HepG2 (cell line): ENCODE results near the gene TBC1D22A. TPM values are rescaled to one million over a fixed set of nuclear protein-coding genes. Genes with fewer than 3 reads are reported as not detected.
A peak's percentile ranks its signal among the peaks of the same experiment; 100 is the strongest.

ENCODE experiments used
- ATAC-seq: fragments of 200-7000 bp; cut with Tn5 transposase; 3 replicates; pipeline ENCODE4 v1.9.1; 2020; ENCODE audit warnings: mild to moderate bottlenecking, moderate library complexity
- BruUV-seq: library from RNA; stranded (reverse); fragments of 400-500 nt; replicated peaks from 2 replicates; lab custom pipeline; 2021; lab: Mats Ljungman, UMichigan
- CTCF ChIA-PET: fragments of 300-600 bp; formaldehyde crosslinking; extraction: SDS; loops from one replicate; lab custom pipeline; 2021; ENCODE audit warnings: low total read pairs, inconsistent platforms, low intra/inter-chr PET ratio; lab: Yijun Ruan, JAX
- POLR2A ChIA-PET: fragments of 350-600 bp; sonication (Branson Sonifier 250); formaldehyde crosslinking; loops from one replicate; lab custom pipeline; 2020; ENCODE audit warnings: antibody characterized with exemption, inconsistent platforms; lab: Yijun Ruan, JAX
- DNase-seq: peaks from one replicate; pipeline ENCODE4 v3.0.0-alpha.2; 2015; ENCODE audit warnings: low spot score
- FAIRE-seq: peaks from 3 replicates; lab custom pipeline; 2011; peaks lifted over from hg19 to GRCh38; lab: Jason Lieb, UNC
- H2AFZ ChIP-seq: one replicate; pipeline ENCODE4 v1.6.1; 2011; ENCODE audit warnings: low read length, inconsistent platforms
- H3K27ac ChIP-seq: fragments of 300-600 bp; 3 replicates; pipeline ENCODE4 v1.8.0; 2011; ENCODE audit warnings: mixed run types, mild to moderate bottlenecking, mixed read lengths, low read length, inconsistent platforms; ENCODE audit not compliant: insufficient read depth; ENCODE audit errors: extremely low read length
- H3K27me3 ChIP-seq, 2 experiments: fragments of 200-600 bp in 1 of 2; 2 replicates in 1 of 2; 3 replicates in 1 of 2; pipeline versions ENCODE4 v1.6.0 to v1.8.0; 2011; ENCODE audit warnings: low read length in 2 of 2, mild to moderate bottlenecking in 2 of 2, moderate library complexity in 2 of 2, inconsistent platforms in 1 of 2; ENCODE audit not compliant: insufficient read depth in 2 of 2, control insufficient read depth in 1 of 2
- H3K36me3 ChIP-seq, 2 experiments: fragments of 200-600 bp in 1 of 2; replicated peaks in 1 of 2; 2 replicates in 1 of 2; 3 replicates in 1 of 2; pipeline versions ENCODE4 v1.5.1 to v1.8.0; 2011; ENCODE audit warnings: low read length in 2 of 2, inconsistent platforms in 1 of 2; ENCODE audit not compliant: insufficient read depth in 2 of 2, control insufficient read depth in 1 of 2
- H3K4me1 ChIP-seq: 2 replicates; pipeline ENCODE4 v1.5.1; 2012; ENCODE audit warnings: low read length, inconsistent platforms; ENCODE audit not compliant: insufficient read depth
- H3K4me2 ChIP-seq: 2 replicates; pipeline ENCODE4 v1.6.0; 2011; ENCODE audit warnings: low read depth, low read length, inconsistent platforms
- H3K4me3 ChIP-seq, 3 experiments: fragments of 200-600 bp in 1 of 3; sonication (generic), shearing (Covaris generic) in 1 of 3; replicated peaks in 1 of 3; 2 replicates each; pipeline ENCODE4 v1.5.1; 2011 to 2016; ENCODE audit warnings: low read length in 3 of 3, inconsistent platforms in 2 of 3, low read depth in 2 of 3, mild to moderate bottlenecking in 2 of 3, control low read depth in 1 of 3, mixed read lengths in 1 of 3; ENCODE audit not compliant: insufficient read depth in 1 of 3
- H3K79me2 ChIP-seq: one replicate; pipeline ENCODE4 v1.6.1; 2011; ENCODE audit warnings: low read length, inconsistent platforms; ENCODE audit not compliant: insufficient read depth
- H3K9ac ChIP-seq: 2 replicates; pipeline ENCODE4 v1.6.0; 2011; ENCODE audit warnings: mild to moderate bottlenecking, low read depth, low read length, inconsistent platforms; ENCODE audit not compliant: insufficient read depth
- H3K9me3 ChIP-seq: 2 replicates; pipeline ENCODE4 v1.5.1; 2012; ENCODE audit warnings: mild to moderate bottlenecking, low read length
- H4K20me1 ChIP-seq: 2 replicates; pipeline ENCODE4 v1.6.0; 2011; ENCODE audit warnings: inconsistent platforms, mild to moderate bottlenecking, low read length, moderate library complexity; ENCODE audit not compliant: insufficient read depth
- CCAR2 ChIP-seq: fragments of 200-400 bp; formaldehyde crosslinking; optimal IDR thresholded peaks from 2 replicates; pipeline ENCODE3; 2018; ENCODE audit warnings: low read depth, mild to moderate bottlenecking, low read length, moderate library complexity
- HMG20A ChIP-seq: IDR thresholded peaks from 2 replicates; pipeline ENCODE4 v1.6.1; 2016; ENCODE audit warnings: borderline replicate concordance
- MXD4 ChIP-seq: IDR thresholded peaks from 2 replicates; pipeline ENCODE4 v1.6.1; 2016; ENCODE audit warnings: mild to moderate bottlenecking, missing biosample characterization, missing genetic modification reagents
- MXI1 ChIP-seq: IDR thresholded peaks from 3 replicates; pipeline ENCODE4 v1.6.1; 2012; ENCODE audit warnings: low read depth, low read length, inconsistent platforms, borderline replicate concordance
- NBN ChIP-seq: fragments of 450-650 bp; conservative IDR thresholded peaks from 2 replicates; pipeline ENCODE4 v1.6.1; 2017
- NCOR1 ChIP-seq: fragments of 200-600 bp; sonication (generic); IDR thresholded peaks from 2 replicates; pipeline ENCODE4 v1.7.0; 2017; ENCODE audit warnings: antibody characterized with exemption, low read length, borderline replicate concordance
- PHB2 ChIP-seq: fragments of 450-650 bp; IDR thresholded peaks from 2 replicates; pipeline ENCODE4 v1.6.1; 2018; ENCODE audit not compliant: partially characterized antibody
- PLRG1 ChIP-seq: fragments of 450-650 bp; conservative IDR thresholded peaks from 2 replicates; pipeline ENCODE4 v1.6.1; 2016
- SNRNP70 ChIP-seq: fragments of 200-400 bp; formaldehyde crosslinking; IDR thresholded peaks from 2 replicates; pipeline ENCODE4 v1.6.1; 2017; ENCODE audit warnings: mild to moderate bottlenecking, low read depth, low read length, moderate library complexity
- SP1 ChIP-seq, 2 experiments: fragments of 450-650 bp in 1 of 2; sonication (generic) in 1 of 2; formaldehyde crosslinking in 1 of 2; IDR thresholded peaks; 2 replicates each; pipeline versions ENCODE4 v1.4.0 to v1.6.1; 2016 to 2020; ENCODE audit warnings: missing genetic modification reagents in 1 of 2
- TRIM22 ChIP-seq: fragments of 450-650 bp; IDR thresholded peaks from 2 replicates; pipeline ENCODE4 v1.6.1; 2017
- ZNF33B ChIP-seq: sonication (generic); formaldehyde crosslinking; IDR thresholded peaks from 2 replicates; pipeline ENCODE4 v1.5.1; 2020; ENCODE audit warnings: mild to moderate bottlenecking, missing genetic modification reagents
- ZNF34 ChIP-seq: sonication (generic); formaldehyde crosslinking; IDR thresholded peaks from 2 replicates; pipeline ENCODE4 v1.4.0; 2020; ENCODE audit warnings: mild to moderate bottlenecking, missing genetic modification reagents, borderline replicate concordance
- ZNF432 ChIP-seq: sonication (generic); formaldehyde crosslinking; IDR thresholded peaks from 2 replicates; pipeline ENCODE4 v1.5.0; 2020; ENCODE audit warnings: missing genetic modification reagents, mild to moderate bottlenecking, borderline replicate concordance
- ZNF549 ChIP-seq: sonication (generic); formaldehyde crosslinking; IDR thresholded peaks from 2 replicates; pipeline ENCODE4 v1.5.0; 2020; ENCODE audit warnings: missing genetic modification reagents
- ZNF775 ChIP-seq: sonication (generic); formaldehyde crosslinking; IDR thresholded peaks from 2 replicates; pipeline ENCODE4 v1.4.0; 2020; ENCODE audit warnings: missing genetic modification reagents, mild to moderate bottlenecking, moderate library complexity, borderline replicate concordance
- ZSCAN12 ChIP-seq: sonication (generic); formaldehyde crosslinking; IDR thresholded peaks from 2 replicates; pipeline ENCODE4 v1.9.0; 2021; ENCODE audit warnings: mild to moderate bottlenecking, missing genetic modification reagents
- WGBS: methylation state at CpG from one replicate; pipeline ENCODE4 v1.1.6; 2017; ENCODE audit warnings: low lambda C conversion rate; 5-methylcytosine and 5-hydroxymethylcytosine counted together
- in situ Hi-C: cut with HindIII; loops from 2 replicates; pipeline ENCODE4 v1.10.0; 2017; ENCODE audit warnings: low pct_unique_long_range_greater_than_20kb; ENCODE audit not compliant: extremely low pct_ligation_motif_present
- intact Hi-C: fragments of 100-400 bp; cut with micrococcal nuclease; formaldehyde crosslinking; loops from one replicate; pipeline ENCODE4 v1.10.0; 2022; ENCODE audit not compliant: unreplicated experiment
- polyA plus RNA-seq, 8 experiments: library from polyadenylated mRNA; depleted of rRNA in 3 of 8; stranded (reverse) in 7 of 8; unstranded in 1 of 8; fragments of >200 nt; fragmentation: Illumina TruSeq in 4 of 8; extraction: Trizol in 4 of 8; gene quantifications; 2 replicates each; pipeline versions ENCODE4 v1.2.1 to v1.2.3, GENCODE V29; 2011 to 2016; ENCODE audit warnings: low read depth in 4 of 8, missing spikeins in 1 of 8, mixed read lengths in 1 of 8; ENCODE audit not compliant: insufficient read depth in 1 of 8
- total RNA-seq, 5 experiments: library from RNA; depleted of rRNA; stranded (reverse); fragments of >200 nt; fragmentation: Illumina TruSeq; extraction: Trizol; gene quantifications; 2 replicates each; pipeline ENCODE4 v1.2.3, GENCODE V29; 2016; ENCODE audit warnings: low read depth in 1 of 5
- TF ChIP-seq, protein P1 (sequence below): sonication (generic); formaldehyde crosslinking; IDR thresholded peaks from 2 replicates; pipeline ENCODE4 v1.8.0; 2022; ENCODE audit warnings: mild to moderate bottlenecking, missing genetic modification reagents, borderline replicate concordance
- TF ChIP-seq, protein P2 (sequence below): IDR thresholded peaks from 2 replicates; pipeline ENCODE4 v1.6.1; 2016; ENCODE audit warnings: missing compliant biosample characterization, missing genetic modification reagents, borderline replicate concordance
- TF ChIP-seq, protein P3 (sequence below): sonication (generic); formaldehyde crosslinking; IDR thresholded peaks from 2 replicates; pipeline ENCODE4 v1.9.0; 2022; ENCODE audit warnings: low read depth, missing genetic modification reagents

Gene TBC1D22A
- total and polyA plus RNA-seq, 2 of the 13 experiments (the other 11 are each of a cell fraction or from before 2014, with no cell fraction given), result 17.3 to 18.0 TPM

DNA sequence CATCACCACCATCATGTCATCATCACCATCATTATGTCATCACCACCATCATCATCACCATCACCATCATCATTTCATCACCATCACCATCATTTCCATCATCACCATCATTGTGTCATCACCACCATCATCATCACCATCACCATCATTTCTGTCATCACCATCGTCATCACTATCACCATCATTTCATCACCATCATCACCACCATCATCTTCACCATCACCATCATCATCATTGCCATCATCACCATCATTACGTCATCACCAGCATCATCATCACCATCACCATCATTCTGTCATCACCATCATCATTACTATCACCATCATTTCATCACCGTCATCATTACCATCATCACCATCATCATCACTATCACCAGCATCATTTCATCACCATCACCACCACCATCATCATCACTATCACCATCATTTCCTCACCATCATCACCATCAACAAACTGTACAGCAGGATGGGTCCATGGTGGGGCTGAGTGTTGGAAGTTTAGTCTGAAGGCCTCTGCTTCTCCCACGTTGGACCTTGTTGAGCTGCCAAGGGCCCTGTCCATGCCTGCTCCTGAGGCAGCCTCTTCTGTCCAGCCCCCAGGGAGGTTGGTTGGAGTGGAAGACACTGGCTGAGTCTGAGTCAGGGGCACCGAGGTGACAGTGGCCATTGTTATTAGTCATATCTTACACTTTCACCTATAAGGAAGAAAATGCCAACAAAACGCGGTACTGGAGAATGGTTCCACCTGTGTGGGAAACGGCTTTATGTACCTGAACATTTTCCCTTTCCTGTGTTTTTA lies 247.1 kb downstream of the TBC1D22A start:
- no peak overlapping the region for H3K27ac ChIP-seq
- H4K20me1 ChIP-seq, result no peaks in the 10 kb centered on the region
- no peak overlapping the region for H3K9ac ChIP-seq
- intact Hi-C loops (no loop called here), in situ Hi-C loops (no loop called here)
- H3K36me3 ChIP-seq, result peaks cover 14 to 27% of the 10 kb centered on the region in 2 experiments; a peak in 4 of 5 replicates
- H3K79me2 ChIP-seq, result no peaks in the 10 kb centered on the region
- no peaks in the 10 kb centered on the region for H3K9me3 ChIP-seq
- H3K4me1 ChIP-seq, result no peaks in the 10 kb centered on the region
- no TSS peak for BruUV-seq
- 93% methylated on average over 8 of the region's 8 CpGs for WGBS
- no peak for DNase-seq
- H3K4me3 ChIP-seq, result no peak overlapping the region
- H2AFZ ChIP-seq, result no peak overlapping the region
- no peaks in the 10 kb centered on the region for H3K27me3 ChIP-seq
- ChIA-PET CTCF (no interaction called here), POLR2A (no interaction called here)
- FAIRE-seq, result no peak
- H3K4me2 ChIP-seq, result no peak overlapping the region
- no peak for ATAC-seq
- no peak for TF ChIP-seq MXD4 (CRISPR knock-in tag)
- TF ChIP-seq, protein P1, sequence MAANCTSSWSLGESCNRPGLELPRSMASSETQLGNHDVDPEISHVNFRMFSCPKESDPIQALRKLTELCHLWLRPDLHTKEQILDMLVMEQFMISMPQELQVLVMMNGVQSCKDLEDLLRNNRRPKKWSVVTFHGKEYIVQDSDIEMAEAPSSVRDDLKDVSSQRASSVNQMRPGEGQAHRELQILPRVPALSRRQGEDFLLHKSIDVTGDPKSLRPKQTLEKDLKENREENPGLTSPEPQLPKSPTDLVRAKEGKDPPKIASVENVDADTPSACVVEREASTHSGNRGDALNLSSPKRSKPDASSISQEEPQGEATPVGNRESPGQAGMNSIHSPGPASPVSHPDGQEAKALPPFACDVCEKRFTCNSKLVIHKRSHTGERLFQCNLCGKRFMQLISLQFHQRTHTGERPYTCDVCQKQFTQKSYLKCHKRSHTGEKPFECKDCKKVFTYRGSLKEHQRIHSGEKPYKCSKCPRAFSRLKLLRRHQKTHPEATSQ (CRISPR knock-in tag), result no peak
- peak; percentile 78 for TF ChIP-seq SP1 (IDR thresholded peaks at IDR 0.05)
- no peak for TF ChIP-seq SP1 (CRISPR knock-in tag; IDR thresholded peaks at IDR 0.05)
- TF ChIP-seq, protein P2, sequence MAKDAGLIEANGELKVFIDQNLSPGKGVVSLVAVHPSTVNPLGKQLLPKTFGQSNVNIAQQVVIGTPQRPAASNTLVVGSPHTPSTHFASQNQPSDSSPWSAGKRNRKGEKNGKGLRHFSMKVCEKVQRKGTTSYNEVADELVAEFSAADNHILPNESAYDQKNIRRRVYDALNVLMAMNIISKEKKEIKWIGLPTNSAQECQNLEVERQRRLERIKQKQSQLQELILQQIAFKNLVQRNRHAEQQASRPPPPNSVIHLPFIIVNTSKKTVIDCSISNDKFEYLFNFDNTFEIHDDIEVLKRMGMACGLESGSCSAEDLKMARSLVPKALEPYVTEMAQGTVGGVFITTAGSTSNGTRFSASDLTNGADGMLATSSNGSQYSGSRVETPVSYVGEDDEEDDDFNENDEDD (CRISPR knock-in tag), result no peak
- TF ChIP-seq NCOR1, result no peak
- no peak for TF ChIP-seq ZNF549 (CRISPR knock-in tag)
- no peak for TF ChIP-seq ZSCAN12 (CRISPR knock-in tag)
- TF ChIP-seq SNRNP70, result no peak
- TF ChIP-seq, protein P3, sequence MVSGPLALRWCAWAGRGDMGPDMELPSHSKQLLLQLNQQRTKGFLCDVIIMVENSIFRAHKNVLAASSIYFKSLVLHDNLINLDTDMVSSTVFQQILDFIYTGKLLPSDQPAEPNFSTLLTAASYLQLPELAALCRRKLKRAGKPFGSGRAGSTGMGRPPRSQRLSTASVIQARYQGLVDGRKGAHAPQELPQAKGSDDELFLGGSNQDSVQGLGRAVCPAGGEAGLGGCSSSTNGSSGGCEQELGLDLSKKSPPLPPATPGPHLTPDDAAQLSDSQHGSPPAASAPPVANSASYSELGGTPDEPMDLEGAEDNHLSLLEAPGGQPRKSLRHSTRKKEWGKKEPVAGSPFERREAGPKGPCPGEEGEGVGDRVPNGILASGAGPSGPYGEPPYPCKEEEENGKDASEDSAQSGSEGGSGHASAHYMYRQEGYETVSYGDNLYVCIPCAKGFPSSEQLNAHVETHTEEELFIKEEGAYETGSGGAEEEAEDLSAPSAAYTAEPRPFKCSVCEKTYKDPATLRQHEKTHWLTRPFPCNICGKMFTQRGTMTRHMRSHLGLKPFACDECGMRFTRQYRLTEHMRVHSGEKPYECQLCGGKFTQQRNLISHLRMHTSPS, result no peak
- no peak for TF ChIP-seq MXI1
- TF ChIP-seq HMG20A (CRISPR knock-in tag), result no peak
- TF ChIP-seq TRIM22, result peak; percentile 80; the same call in 1 of the 2 replicates
- TF ChIP-seq PHB2, result peak; percentile 72
- TF ChIP-seq ZNF33B (CRISPR knock-in tag), result no peak
- TF ChIP-seq ZNF775 (CRISPR knock-in tag), result no peak
- TF ChIP-seq ZNF34 (CRISPR knock-in tag), result no peak
- 0 out of 2 replicates have a peak, but pooled peaks have one; percentile 95 for TF ChIP-seq PLRG1
- no peak for TF ChIP-seq CCAR2
- peak; percentile 85; the same call in 1 of the 2 replicates for TF ChIP-seq NBN
- TF ChIP-seq ZNF432 (CRISPR knock-in tag), result no peak
